Natural killer cell treated with Interleukin-12 subunit alpha and Interleukin-12 subunit beta and Interleukin-15 and Interleukin-18, amount 100 ng/mL, for 72 hours (primary cell): Measurements from ENCODE around the gene FBXO3. TPM values are rescaled to one million over a fixed set of nuclear protein-coding genes. Genes with fewer than 3 reads are reported as not detected.
"Not testable (repeated sequence)": the region's sequence is repeated elsewhere in the genome, so short reads cannot be mapped to it uniquely, and the experiment has no call there.

Source experiments
- ATAC-seq, 2 donors: fragments of 150-1000 bp; cut with Tn5 transposase in 1 of 2; sonication (Bioruptor Pico), chemical (Tn5 transposase) in 1 of 2; 2 replicates each; pipeline ENCODE4 v1.10.0; 2021
- DNase-seq: peaks from one replicate; pipeline ENCODE4 v3.0.0; 2022; ENCODE audit warnings: low spot score
- H3K27ac Mint-ChIP-seq, 2 donors: 1 replicate in 1 of 2; 2 replicates in 1 of 2; pipeline ENCODE4 v1.8.0; 2022; ENCODE audit warnings: mixed read lengths in 2 of 2, mild to moderate bottlenecking in 1 of 2, moderate library complexity in 1 of 2
- H3K27me3 Mint-ChIP-seq, 2 donors: 1 replicate in 1 of 2; 2 replicates in 1 of 2; pipeline ENCODE4 v1.8.0; 2022; ENCODE audit warnings: mixed read lengths in 2 of 2
- H3K36me3 Mint-ChIP-seq: one replicate; pipeline ENCODE4 v1.8.0; 2022; ENCODE audit warnings: mixed read lengths
- H3K4me1 Mint-ChIP-seq, 2 donors: 1 replicate in 1 of 2; 2 replicates in 1 of 2; pipeline ENCODE4 v1.8.0; 2022; ENCODE audit warnings: low read depth in 2 of 2, mixed read lengths in 2 of 2, mild to moderate bottlenecking in 1 of 2
- H3K4me3 Mint-ChIP-seq: one replicate; pipeline ENCODE4 v1.8.0; 2022; ENCODE audit warnings: mixed read lengths
- H3K9me3 Mint-ChIP-seq: 2 replicates; pipeline ENCODE4 v1.8.0; 2022; ENCODE audit warnings: mixed read lengths
- total RNA-seq, 2 donors: library from RNA; stranded (reverse); gene quantifications; one replicate each; pipeline ENCODE4 v1.2.3, GENCODE V29; 2022

FBXO3 gene
- total RNA-seq, 2 donors from 2014 or later: 20.8 to 25.1 TPM

- DNase-seq (no peak), ATAC-seq (no peak)
- no peak overlapping the region for H3K27ac Mint-ChIP-seq
- H3K4me3 Mint-ChIP-seq: no peak overlapping the region
- peaks cover 7 to 11% of the 10 kb centered on the region in 2 donors for H3K27me3 Mint-ChIP-seq
- H3K9me3 Mint-ChIP-seq: no peaks in the 10 kb centered on the region
- H3K36me3 Mint-ChIP-seq: peaks cover 5% of the 10 kb centered on the region
- peaks cover 29 to 36% of the 10 kb centered on the region in 2 donors for H3K4me1 Mint-ChIP-seq
These were observed 43.6 kb downstream of the FBXO3 start for GRCh38 chr11:33730716-33731115.

GRCh38 chr11:33729072-33729664 is 45.2 kb downstream of the FBXO3 start:
- ATAC-seq, H3K9me3 Mint-ChIP-seq, H3K27ac Mint-ChIP-seq, H3K4me3 Mint-ChIP-seq, H3K36me3 Mint-ChIP-seq, DNase-seq: not testable (repeated sequence)
- peaks cover 24 to 39% of the 10 kb centered on the region in 2 donors for H3K4me1 Mint-ChIP-seq
- peaks cover 7 to 11% of the 10 kb centered on the region in 2 donors for H3K27me3 Mint-ChIP-seq

GRCh38 chr11:33727539-33727938 is 46.8 kb downstream of the FBXO3 start:
- H3K4me1 Mint-ChIP-seq: peaks cover 32 to 53% of the 10 kb centered on the region in 2 donors
- not testable (repeated sequence) for DNase-seq, H3K27me3 Mint-ChIP-seq, ATAC-seq, H3K27ac Mint-ChIP-seq, H3K4me3 Mint-ChIP-seq, H3K36me3 Mint-ChIP-seq, H3K9me3 Mint-ChIP-seq

GRCh38 chr11:33725496-33725895 is 48.8 kb downstream of the FBXO3 start:
- Mint-ChIP-seq H3K9me3 (no peaks in the 10 kb centered on the region), H3K36me3 (peaks cover 5% of the 10 kb centered on the region), H3K4me3 (no peak overlapping the region), H3K27me3 (peaks cover 7 to 9% of the 10 kb centered on the region in 2 donors), H3K4me1 (peaks cover 35 to 56% of the 10 kb centered on the region in 2 donors), H3K27ac (no peak overlapping the region)
- ATAC-seq: no peak
- DNase-seq: no peak

GRCh38 chr11:33724644-33725035 is 49.7 kb downstream of the FBXO3 start:
- Mint-ChIP-seq H3K27me3 (peaks cover 7 to 9% of the 10 kb centered on the region in 2 donors), H3K4me1 (peaks cover 35 to 56% of the 10 kb centered on the region in 2 donors), H3K9me3 (no peaks in the 10 kb centered on the region), H3K27ac (peak overlapping the region in 1 of 2 donors; percentile 77), H3K36me3 (peaks cover 5% of the 10 kb centered on the region), H3K4me3 (peak overlapping the region; percentile 74)
- no peak for ATAC-seq
- DNase-seq: no peak

GRCh38 chr11:33723238-33723881 is 51.0 kb downstream of the FBXO3 start:
- H3K4me1 Mint-ChIP-seq: peaks cover 35 to 52% of the 10 kb centered on the region in 2 donors
- peaks cover 7 to 9% of the 10 kb centered on the region in 2 donors for H3K27me3 Mint-ChIP-seq

GRCh38 chr11:33722590-33723234 is 51.6 kb downstream of the FBXO3 start:
- Mint-ChIP-seq H3K4me3 (peak overlapping the region; percentile 74), H3K4me1 (peaks cover 35 to 52% of the 10 kb centered on the region in 2 donors), H3K9me3 (no peaks in the 10 kb centered on the region), H3K27ac (peak overlapping the region; percentile 65 to 77), H3K36me3 (peaks cover 5% of the 10 kb centered on the region), H3K27me3 (peaks cover 7% of the 10 kb centered on the region in 2 donors)
- ATAC-seq (peak; percentile 95), DNase-seq (peak; percentile 78)

More at GRCh38 chr11:33723238-33723881, 51.0 kb downstream of the FBXO3 start:
- Mint-ChIP-seq H3K4me3 (peak overlapping the region; percentile 74), H3K36me3 (peaks cover 5% of the 10 kb centered on the region), H3K27ac (peak overlapping the region; percentile 65 to 77), H3K9me3 (no peaks in the 10 kb centered on the region)
- ATAC-seq (peak in 1 of 2 donors; percentile 14), DNase-seq (no peak)

GRCh38 chr11:33721984-33722383 is 52.3 kb downstream of the FBXO3 start:
- H3K4me3 Mint-ChIP-seq: peak overlapping the region; percentile 74
- ATAC-seq (no peak), DNase-seq (no peak)
- peaks cover 35 to 52% of the 10 kb centered on the region in 2 donors for H3K4me1 Mint-ChIP-seq
- peaks cover 4 to 7% of the 10 kb centered on the region in 2 donors for H3K27me3 Mint-ChIP-seq
- peaks cover 5% of the 10 kb centered on the region for H3K36me3 Mint-ChIP-seq
- H3K27ac Mint-ChIP-seq: peak overlapping the region in 1 of 2 donors; percentile 19
- H3K9me3 Mint-ChIP-seq: no peaks in the 10 kb centered on the region

- H3K27me3 Mint-ChIP-seq: peaks cover 1 to 4% of the 10 kb centered on the region in 2 donors
- H3K4me3 Mint-ChIP-seq: peak overlapping the region; percentile 74
- no peaks in the 10 kb centered on the region for H3K9me3 Mint-ChIP-seq
- ATAC-seq (no peak), DNase-seq (no peak)
- H3K27ac Mint-ChIP-seq: peak overlapping the region in 1 of 2 donors; percentile 19
- peaks cover 3% of the 10 kb centered on the region for H3K36me3 Mint-ChIP-seq
- H3K4me1 Mint-ChIP-seq: peaks cover 35 to 51% of the 10 kb centered on the region in 2 donors
These were observed 52.9 kb downstream of the FBXO3 start for GRCh38 chr11:33721426-33721825.

GRCh38 chr11:33719587-33719986 is 54.7 kb downstream of the FBXO3 start:
- no peaks in the 10 kb centered on the region for H3K36me3 Mint-ChIP-seq

GRCh38 chr11:33718440-33718839 is 55.9 kb downstream of the FBXO3 start:
- ATAC-seq (no peak), DNase-seq (no peak)
- no peaks in the 10 kb centered on the region for H3K36me3 Mint-ChIP-seq
- H3K27ac Mint-ChIP-seq: no peak overlapping the region
- no peak overlapping the region for H3K4me3 Mint-ChIP-seq
- H3K4me1 Mint-ChIP-seq: peaks cover 23 to 24% of the 10 kb centered on the region in 2 donors
- H3K9me3 Mint-ChIP-seq: no peaks in the 10 kb centered on the region
- no peaks in the 10 kb centered on the region for H3K27me3 Mint-ChIP-seq

More at GRCh38 chr11:33719587-33719986, 54.7 kb downstream of the FBXO3 start:
- DNase-seq (no peak), ATAC-seq (no peak)
- Mint-ChIP-seq H3K4me3 (no peak overlapping the region), H3K27me3 (no peaks in the 10 kb centered on the region), H3K27ac (no peak overlapping the region), H3K9me3 (no peaks in the 10 kb centered on the region), H3K4me1 (peaks cover 33 to 35% of the 10 kb centered on the region in 2 donors)

GRCh38 chr11:33716243-33716642 is 58.1 kb downstream of the FBXO3 start:
- H3K36me3 Mint-ChIP-seq: no peaks in the 10 kb centered on the region

GRCh38 chr11:33713856-33714398 is 60.4 kb downstream of the FBXO3 start:
- Mint-ChIP-seq H3K4me1 (no peaks in the 10 kb centered on the region), H3K36me3 (no peaks in the 10 kb centered on the region), H3K27ac (no peak overlapping the region), H3K27me3 (no peaks in the 10 kb centered on the region), H3K9me3 (no peaks in the 10 kb centered on the region), H3K4me3 (no peak overlapping the region)
- no peak for DNase-seq
- ATAC-seq: no peak

More at GRCh38 chr11:33716243-33716642, 58.1 kb downstream of the FBXO3 start:
- Mint-ChIP-seq H3K4me1 (peaks cover under 1 to 2% of the 10 kb centered on the region in 2 donors), H3K4me3 (no peak overlapping the region), H3K27ac (no peak overlapping the region), H3K27me3 (no peaks in the 10 kb centered on the region), H3K9me3 (no peaks in the 10 kb centered on the region)
- ATAC-seq (no peak), DNase-seq (no peak)
